Measurements from ENCODE around the gene CEP41. TPM values are rescaled to one million over a fixed set of nuclear protein-coding genes. Genes with fewer than 3 reads are reported as not detected.

Gene CEP41
- polyA plus RNA-seq, 3 donors, result 2.9 to 8.5 (median 7.2) TPM

- H3K36me3 Mint-ChIP-seq, result no peaks in the 10 kb centered on the region
- peaks cover 9 to 12% of the 10 kb centered on the region in 2 donors for H3K4me1 ChIP-seq (ENCODE audit: control insufficient read depth in 1 of 2, insufficient read depth in 2 of 2, low read length in 2 of 2)
- H3K27me3 ChIP-seq (ENCODE audit: control insufficient read depth in 2 of 2, insufficient read depth in 2 of 2, low read length in 2 of 2), result no peaks in the 10 kb centered on the region
- intact Hi-C loops (cut with micrococcal nuclease), result no loop called here
- peak overlapping the region; percentile 62 for H2AFZ ChIP-seq (ENCODE audit: insufficient read depth, low read depth, low read length, poor library complexity, severe bottlenecking)
- DNase-seq, result peak; percentile 24 to 65 (median 28)
- H3K9me3 ChIP-seq (replicated peaks in 1 of 2; ENCODE audit: control insufficient read depth in 1 of 2, insufficient read depth in 1 of 2, low read length in 2 of 2), result no peaks in the 10 kb centered on the region
- peak overlapping the region in 1 of 2 donors; percentile 34 for H3K27ac ChIP-seq (ENCODE audit: low read depth in 1 of 2, low read length in 2 of 2)
- H3K27ac Mint-ChIP-seq, result peak overlapping the region in 3 of 7 donors; percentile 0 to 45 (median 12)
- H3K4me2 ChIP-seq (replicated peaks; ENCODE audit: extremely low read depth, low read length, poor library complexity, severe bottlenecking), result peak overlapping the region; percentile 41
- H3K9ac ChIP-seq (ENCODE audit: insufficient read depth, low read length, poor library complexity, severe bottlenecking), result no peak overlapping the region
- H3K4me3 Mint-ChIP-seq, result peak overlapping the region; percentile 56 to 93
- TF ChIP-seq CTCF (IDR thresholded peaks at IDR 0.05), result no peak
- 21% methylated on average over 9 of the region's 10 CpGs for WGBS (ENCODE audit: insufficient coverage)
- no peaks in the 10 kb centered on the region for H3K36me3 ChIP-seq (replicated peaks in 1 of 2; ENCODE audit: control insufficient read depth in 1 of 2, insufficient read depth in 2 of 2, low read length in 2 of 2)
- H3K4me1 Mint-ChIP-seq, result peaks cover 12% of the 10 kb centered on the region
- no peaks in the 10 kb centered on the region for H4K20me1 ChIP-seq (ENCODE audit: insufficient read depth, low read length)
- peaks cover 0 to 4% (median 0%) of the 10 kb centered on the region in 7 donors for H3K9me3 Mint-ChIP-seq
- peak overlapping the region in 1 of 3 experiments; percentile 21 for H3K4me3 ChIP-seq (replicated peaks in 1 of 3; ENCODE audit: low read depth in 2 of 3, low read length in 3 of 3)
- H3K27me3 Mint-ChIP-seq (ENCODE audit: low read depth in 3 of 3), result peaks cover 2 to 4% (median 3%) of the 10 kb centered on the region in 3 donors
- H3K79me2 ChIP-seq (ENCODE audit: insufficient read depth, low read length), result no peaks in the 10 kb centered on the region
Observed at GRCh38 chr7:130369110-130369711, 71.6 kb downstream of the CEP41 start.

- no peaks in the 10 kb centered on the region for H3K36me3 Mint-ChIP-seq
- H3K27ac Mint-ChIP-seq, result no peak overlapping the region
- Histone ChIP-seq H3K9me3 (replicated peaks in 1 of 2; ENCODE audit: control insufficient read depth in 1 of 2, insufficient read depth in 1 of 2, low read length in 2 of 2) (no peaks in the 10 kb centered on the region), H3K79me2 (ENCODE audit: insufficient read depth, low read length) (no peaks in the 10 kb centered on the region), H3K4me3 (replicated peaks in 1 of 3; ENCODE audit: low read depth in 2 of 3, low read length in 3 of 3) (no peak overlapping the region), H3K36me3 (replicated peaks in 1 of 2; ENCODE audit: control insufficient read depth in 1 of 2, insufficient read depth in 2 of 2, low read length in 2 of 2) (no peaks in the 10 kb centered on the region), H3K9ac (ENCODE audit: insufficient read depth, low read length, poor library complexity, severe bottlenecking) (no peak overlapping the region), H3K27ac (ENCODE audit: low read depth in 1 of 2, low read length in 2 of 2) (no peak overlapping the region), H4K20me1 (ENCODE audit: insufficient read depth, low read length) (no peaks in the 10 kb centered on the region), H3K4me1 (ENCODE audit: control insufficient read depth in 1 of 2, insufficient read depth in 2 of 2, low read length in 2 of 2) (peaks cover 9 to 12% of the 10 kb centered on the region in 2 donors), H3K4me2 (replicated peaks; ENCODE audit: extremely low read depth, low read length, poor library complexity, severe bottlenecking) (no peak overlapping the region), H3K27me3 (ENCODE audit: control insufficient read depth in 2 of 2, insufficient read depth in 2 of 2, low read length in 2 of 2) (no peaks in the 10 kb centered on the region), H2AFZ (ENCODE audit: insufficient read depth, low read depth, low read length, poor library complexity, severe bottlenecking) (peak overlapping the region; percentile 62)
- intact Hi-C loops (cut with micrococcal nuclease), result no loop called here
- TF ChIP-seq CTCF (IDR thresholded peaks at IDR 0.05), result no peak
- H3K9me3 Mint-ChIP-seq, result peaks cover 0 to 4% (median 0%) of the 10 kb centered on the region in 7 donors
- WGBS (ENCODE audit: insufficient coverage), result 78% methylated on average over 17 of the region's 19 CpGs
- H3K27me3 Mint-ChIP-seq (ENCODE audit: low read depth in 3 of 3), result peaks cover 2 to 4% (median 3%) of the 10 kb centered on the region in 3 donors
- no peak for DNase-seq
- H3K4me1 Mint-ChIP-seq, result peaks cover 12% of the 10 kb centered on the region
- H3K4me3 Mint-ChIP-seq, result no peak overlapping the region
Observed at GRCh38 chr7:130367836-130368746, 72.7 kb downstream of the CEP41 start.

All from CD14-positive monocyte (primary cell).